UCSD-AML1 (cell line): Measurements from ENCODE around the gene COL8A1.

ENCODE experiments used
- DNase-seq: peaks from one replicate; lab custom pipeline; 2025; ENCODE audit not compliant: unreplicated experiment; lab: John Stamatoyannopoulos, UW

COL8A1 gene

GRCh38 chr3:99781761-99782160 is 143.4 kb downstream of the COL8A1 start:
- no peak for DNase-seq

DNA sequence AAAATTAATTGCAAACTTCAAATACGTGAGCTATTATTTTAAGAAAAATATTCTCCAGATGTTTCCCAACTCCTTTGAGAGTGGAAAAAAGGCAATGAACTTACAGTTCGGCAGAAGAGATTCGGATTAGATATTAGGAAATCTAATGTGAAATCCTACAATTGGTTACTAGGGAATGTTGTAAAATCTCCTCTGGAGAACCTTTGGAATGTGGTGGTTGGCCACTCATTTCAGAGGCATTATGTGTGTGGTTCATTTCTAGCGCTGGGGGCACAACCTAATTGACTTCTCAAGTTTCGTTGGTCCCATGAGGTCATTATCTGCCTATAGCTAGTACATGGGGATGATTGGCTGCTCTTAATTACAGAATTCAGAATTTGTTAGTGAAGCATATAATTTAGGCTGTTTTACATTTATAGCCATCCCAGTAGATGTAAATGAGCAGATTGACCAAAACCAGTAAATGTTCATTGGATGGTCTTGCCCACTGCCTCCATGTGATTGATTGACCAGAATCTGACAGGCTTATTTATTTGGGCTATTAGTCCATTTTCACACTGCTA is 144.7 kb downstream of the COL8A1 start:
- DNase-seq = no peak

GRCh38 chr3:99789011-99789721 is 150.8 kb downstream of the COL8A1 start:
- no peak for DNase-seq

DNA sequence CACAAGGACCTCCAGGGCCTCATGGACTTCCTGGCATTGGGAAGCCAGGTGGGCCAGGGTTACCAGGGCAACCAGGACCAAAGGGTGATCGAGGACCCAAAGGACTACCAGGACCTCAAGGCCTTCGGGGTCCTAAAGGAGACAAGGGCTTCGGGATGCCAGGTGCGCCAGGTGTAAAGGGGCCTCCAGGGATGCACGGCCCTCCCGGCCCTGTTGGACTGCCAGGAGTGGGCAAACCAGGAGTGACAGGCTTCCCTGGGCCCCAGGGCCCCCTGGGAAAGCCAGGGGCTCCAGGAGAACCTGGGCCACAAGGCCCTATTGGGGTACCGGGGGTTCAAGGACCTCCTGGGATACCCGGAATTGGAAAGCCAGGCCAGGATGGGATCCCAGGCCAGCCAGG is 156.1 kb downstream of the COL8A1 start:
- no peak for DNase-seq

DNA sequence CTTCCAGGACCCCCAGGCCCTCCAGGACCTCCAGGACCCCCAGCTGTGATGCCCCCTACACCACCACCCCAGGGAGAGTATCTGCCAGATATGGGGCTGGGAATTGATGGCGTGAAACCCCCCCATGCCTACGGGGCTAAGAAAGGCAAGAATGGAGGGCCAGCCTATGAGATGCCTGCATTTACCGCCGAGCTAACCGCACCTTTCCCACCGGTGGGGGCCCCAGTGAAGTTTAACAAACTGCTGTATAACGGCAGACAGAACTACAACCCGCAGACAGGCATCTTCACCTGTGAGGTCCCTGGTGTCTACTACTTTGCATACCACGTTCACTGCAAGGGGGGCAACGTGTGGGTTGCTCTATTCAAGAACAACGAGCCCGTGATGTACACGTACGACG is 157.2 kb downstream of the COL8A1 start:
- DNase-seq = no peak

- no peak for DNase-seq
Observed at GRCh38 chr3:99799422-99799821, 161.0 kb downstream of the COL8A1 start.

GRCh38 chr3:99803297-99803696 is 164.9 kb downstream of the COL8A1 start:
- DNase-seq = no peak

GRCh38 chr3:99805160-99805559 is 166.8 kb downstream of the COL8A1 start:
- no peak for DNase-seq

DNA sequence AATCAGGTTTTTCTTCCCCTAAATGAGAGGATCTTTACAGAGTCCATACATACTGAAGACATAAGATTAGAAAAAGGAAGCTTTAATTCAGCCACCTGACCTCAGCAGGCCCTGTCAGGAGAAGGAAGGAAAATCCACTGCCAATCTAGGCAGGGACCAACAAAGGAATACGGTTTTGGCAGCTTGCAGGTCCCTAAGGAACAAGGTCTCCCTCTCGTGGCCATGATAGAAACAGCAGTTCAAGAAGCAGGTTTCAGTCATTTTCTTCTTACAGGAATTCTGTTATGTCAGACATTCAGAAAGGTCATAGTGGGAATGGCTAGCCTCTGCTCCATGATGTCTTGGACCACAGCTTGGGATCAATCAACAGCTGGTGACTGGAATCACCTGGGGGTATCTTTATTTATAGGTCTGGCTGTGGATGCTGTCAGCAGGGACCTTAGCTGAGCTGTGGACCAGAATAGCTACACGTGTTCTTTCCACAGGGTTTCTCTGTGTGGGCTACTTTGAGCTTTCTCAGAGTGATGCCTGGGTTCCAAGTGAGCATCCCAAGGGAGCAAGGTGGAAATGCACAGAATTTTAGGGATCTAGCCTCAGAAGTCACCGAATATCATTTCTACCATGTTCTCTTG is 169.9 kb downstream of the COL8A1 start:
- no peak for DNase-seq

GRCh38 chr3:99809565-99809964 is 171.2 kb downstream of the COL8A1 start:
- DNase-seq = no peak

DNA sequence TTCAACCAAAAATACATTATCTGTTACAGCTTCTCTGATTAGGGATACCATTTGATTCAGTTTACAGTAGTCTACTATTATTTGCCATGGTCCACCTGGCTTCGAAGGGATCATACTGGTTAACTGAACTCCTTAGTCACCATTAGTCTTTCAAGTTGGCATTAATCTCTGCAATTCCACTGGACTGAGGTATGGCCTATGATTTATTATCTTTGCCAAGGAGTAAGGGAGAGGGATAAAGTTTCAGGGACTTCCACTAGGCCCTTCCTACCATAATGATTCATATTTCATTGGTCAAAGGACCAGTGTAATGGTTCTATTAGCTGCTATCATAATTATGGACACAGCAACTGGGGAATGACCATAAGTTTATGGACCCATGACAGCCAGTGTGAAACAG is 172.0 kb downstream of the COL8A1 start:
- no peak for DNase-seq

DNA sequence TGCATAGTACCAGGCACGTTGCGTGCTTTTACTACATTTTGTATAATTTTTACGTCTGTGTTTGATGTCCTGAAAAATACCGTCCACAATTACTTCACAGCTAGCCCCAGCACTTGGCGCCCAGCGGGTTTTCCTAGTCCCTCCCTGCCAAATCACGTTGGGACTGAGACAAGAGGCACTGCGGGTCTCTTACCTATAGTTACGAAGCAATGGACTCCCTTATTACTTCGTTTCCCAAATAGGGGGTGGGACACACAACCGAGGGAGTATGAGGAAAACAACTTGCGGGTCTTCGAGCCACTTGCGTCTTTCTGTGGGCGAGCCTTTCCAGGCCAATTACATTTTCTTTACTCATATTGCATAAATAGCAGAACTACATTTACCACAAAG is 178.6 kb downstream of the COL8A1 start:
- no peak for DNase-seq

DNA sequence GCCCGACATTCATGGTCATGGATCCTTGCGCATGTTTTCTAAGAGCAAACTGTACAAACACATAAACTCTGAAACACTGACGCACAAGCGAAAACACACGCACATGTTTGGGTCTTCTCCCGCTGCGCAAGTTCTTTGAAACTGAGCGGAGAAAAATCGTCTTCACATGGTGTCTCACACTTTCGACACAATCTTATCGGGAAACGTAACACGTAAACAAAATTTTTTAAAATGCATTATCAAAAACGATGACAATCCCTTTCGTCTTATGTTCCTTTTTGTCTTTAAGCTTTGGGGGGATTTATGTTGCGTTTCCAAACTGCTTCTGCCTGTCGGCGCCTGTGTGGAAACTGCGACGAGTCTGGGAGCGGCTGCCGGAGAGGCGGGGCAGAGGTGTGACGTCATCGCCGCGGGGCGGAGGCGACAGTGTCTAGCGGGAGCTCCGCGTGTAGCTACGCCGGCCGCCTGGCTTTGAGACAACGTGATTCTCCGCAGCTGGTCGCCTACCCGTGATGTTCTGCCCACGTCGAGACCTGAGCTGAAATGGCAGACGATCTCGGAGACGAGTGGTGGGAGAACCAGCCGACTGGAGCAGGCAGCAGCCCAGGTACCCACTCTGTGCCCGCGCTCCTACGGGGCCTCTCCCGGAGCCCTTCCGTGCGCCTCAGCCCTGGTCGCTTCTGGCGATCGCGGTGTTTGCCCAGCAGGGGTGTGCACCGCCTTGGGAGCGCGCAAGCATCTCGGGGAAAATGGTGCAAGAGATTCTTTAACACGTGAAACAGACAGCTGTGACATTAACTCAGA is 179.2 kb downstream of the COL8A1 start, which contains the start of gene CMSS1:
TSS of gene CMSS1 (plus strand) at position 426 of the 804 bp plus-strand sequence.
- peak; percentile 92 for DNase-seq

DNA sequence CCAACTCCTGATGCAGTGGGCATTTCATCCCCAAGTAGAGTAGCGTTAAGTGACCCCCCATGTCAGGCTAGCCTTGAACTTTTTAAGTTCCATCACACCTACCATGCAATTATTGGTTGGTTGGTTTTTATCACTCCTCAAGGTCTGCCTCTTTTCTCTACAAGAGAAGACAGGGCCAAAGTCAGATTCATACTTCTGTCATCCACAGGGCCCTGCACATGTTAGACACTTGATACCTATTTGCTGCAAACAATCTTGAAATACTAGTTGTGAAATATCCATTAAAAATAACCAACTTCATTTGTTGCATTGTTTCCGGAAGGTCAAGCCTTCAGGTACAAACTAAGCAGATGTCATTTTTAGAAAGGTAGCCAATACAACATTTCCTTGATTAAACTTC is 180.4 kb downstream of the COL8A1 start:
- DNase-seq = no peak

GRCh38 chr3:99823723-99824711 is 185.6 kb downstream of the COL8A1 start:
- DNase-seq = no peak

DNA sequence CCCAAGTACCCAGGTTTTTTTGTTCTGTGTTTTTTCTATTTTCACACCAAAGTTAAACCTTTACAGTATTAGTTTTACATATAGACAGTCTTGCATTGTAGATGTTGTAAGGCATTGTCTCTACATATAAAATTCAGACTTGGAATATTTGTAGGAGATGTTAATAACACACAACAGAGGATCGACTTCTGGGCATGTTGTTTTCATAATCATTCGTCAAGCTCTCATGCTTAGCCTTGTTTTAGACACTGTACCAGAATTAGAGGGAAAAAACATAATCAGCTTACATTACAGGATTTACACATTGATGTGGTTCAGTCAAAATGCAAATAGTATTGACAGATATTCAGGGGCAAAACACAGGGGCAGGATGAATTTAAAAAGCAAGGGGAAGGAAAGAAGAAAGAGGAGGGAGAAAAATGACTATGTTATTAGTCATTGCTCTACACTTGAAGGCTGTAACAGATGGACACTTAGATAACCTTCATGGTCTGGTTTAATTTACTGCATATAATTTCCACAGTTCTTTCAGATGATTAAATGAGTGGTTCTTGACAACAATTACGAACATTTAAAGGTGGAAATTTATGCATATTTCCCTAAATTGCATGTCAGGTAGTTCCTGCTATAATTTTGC is 186.7 kb downstream of the COL8A1 start:
- DNase-seq = no peak

DNA sequence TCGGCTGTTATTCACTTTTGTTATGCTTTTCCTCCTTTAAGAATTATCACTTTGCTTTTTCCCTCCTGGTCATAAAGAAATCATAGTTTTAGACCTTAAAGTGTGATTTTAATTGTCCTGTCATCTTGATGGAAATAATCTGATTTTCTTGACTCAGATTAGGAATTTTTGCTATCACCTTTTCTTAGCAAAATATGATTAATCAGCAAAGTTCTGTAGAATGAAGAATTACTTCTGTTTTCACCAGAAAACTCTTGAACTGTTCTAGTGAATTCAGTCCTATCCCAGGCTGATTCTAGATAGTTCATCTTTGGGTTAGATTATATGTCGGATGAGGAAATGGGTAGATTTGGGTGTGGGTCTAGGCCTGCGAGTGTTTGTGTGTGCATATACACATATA is 191.4 kb downstream of the COL8A1 start:
- no peak for DNase-seq

DNA sequence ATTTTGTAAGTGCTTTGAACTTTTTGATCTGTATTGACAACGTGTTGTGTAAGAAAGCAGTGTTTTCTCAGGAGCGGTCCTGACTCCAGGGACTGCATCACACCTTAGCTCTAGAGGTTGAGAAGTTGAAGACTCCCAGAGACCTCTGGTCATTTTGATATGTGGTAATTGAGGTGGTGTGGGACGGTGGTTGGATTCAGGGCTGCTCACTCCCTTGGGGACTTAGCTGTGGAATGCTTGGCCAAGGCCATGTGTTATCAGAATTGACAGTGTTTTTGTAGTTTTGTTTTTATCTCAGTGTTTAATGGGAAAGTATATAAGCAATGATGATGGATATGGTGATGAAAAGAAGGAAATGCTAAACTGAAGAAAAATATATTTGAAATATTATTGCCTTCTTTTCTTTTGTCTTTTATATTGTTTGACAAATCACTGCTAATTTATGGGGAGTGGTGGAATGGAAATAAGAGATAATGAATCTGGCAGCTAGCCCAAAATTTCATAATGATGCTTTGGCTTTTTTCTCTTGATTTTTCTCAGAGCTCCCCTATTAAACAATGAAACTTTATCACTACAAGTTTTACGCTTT is 195.3 kb downstream of the COL8A1 start:
- DNase-seq = no peak

- no peak for DNase-seq
Observed at GRCh38 chr3:99834211-99834957, 196.0 kb downstream of the COL8A1 start.
